Ovary (tissue), 9 donors: ENCODE measurements around the gene COL17A1. TPM values are rescaled to one million over a fixed set of nuclear protein-coding genes. Genes with fewer than 3 reads are reported as not detected.

Experiments
- DNase-seq, 5 donors: peaks; one replicate each; pipeline ENCODE4 v3.0.0-alpha.2; 2019 to 2020
- H3K27ac ChIP-seq, 2 donors: fragments of 200-600 bp; one replicate each; pipeline versions ENCODE4 v1.5.1 to v1.8.0; 2019 to 2022
- H3K27me3 ChIP-seq: fragments of 200-600 bp; one replicate; pipeline ENCODE4 v1.8.0; 2022
- H3K36me3 ChIP-seq: fragments of 200-600 bp; sonication (generic); one replicate; pipeline ENCODE4 v1.5.1; 2019
- H3K4me1 ChIP-seq: one replicate; pipeline ENCODE4 v1.8.1; 2013; ENCODE audit warnings: mild to moderate bottlenecking, moderate library complexity; ENCODE audit not compliant: insufficient read depth
- H3K4me3 ChIP-seq: fragments of 200-600 bp; sonication (generic); one replicate; pipeline ENCODE4 v1.5.1; 2017
- H3K9me3 ChIP-seq, 2 donors: fragments of 200-600 bp in 1 of 2; sonication (generic) in 1 of 2; one replicate each; pipeline versions ENCODE4 v1.5.1 to v1.8.1; 2013 to 2019; ENCODE audit warnings: mild to moderate bottlenecking in 1 of 2, moderate library complexity in 1 of 2
- EP300 ChIP-seq: sonication (generic); formaldehyde crosslinking; IDR thresholded peaks from one replicate; pipeline ENCODE4 v1.6.1; 2017; ENCODE audit warnings: antibody characterized with exemption
- POLR2A ChIP-seq: fragments of 450-650 bp; IDR thresholded peaks from one replicate; pipeline ENCODE4 v1.6.1; 2017; ENCODE audit warnings: antibody characterized with exemption, mild to moderate bottlenecking, moderate library complexity
- WGBS, 3 donors: extraction: QIAGEN DNeasy Blood & Tissue Kit in 1 of 3; methylation state at CpG; one replicate each; pipeline versions ENCODE4 v1.1.5 to v1.1.7; 2013 to 2017; 5-methylcytosine and 5-hydroxymethylcytosine counted together
- intact Hi-C, 4 donors: fragments of 100-400 bp; cut with DNase I; formaldehyde crosslinking; loops; one replicate each; pipeline versions ENCODE4 v1.11.0 to v1.15.1; 2022 to 2023
- polyA plus RNA-seq, 2 donors: library from polyadenylated mRNA; stranded (reverse); fragments of 200-250 nt in 1 of 2; fragments of 350-450 nt in 1 of 2; fragmentation: Illumina TruSeq in 1 of 2; extraction: RNeasy Lipid Tissue Mini Kit (QIAGEN cat#74804) in 1 of 2; gene quantifications; one replicate each; pipeline ENCODE4 v1.2.3, GENCODE V29; 2013 to 2014
- total RNA-seq, 7 donors: library from RNA; depleted of rRNA in 2 of 7; stranded (reverse); fragments of >200 nt in 2 of 7; fragmentation: NEBNext Ultra II Directional in 3 of 7; extraction: Animal tissue kit (Norgen Biotek cat#: 25700) in 3 of 7; gene quantifications; one replicate each; pipeline versions ENCODE4 v1.1.0 to v1.2.4, GENCODE V29; 2016 to 2023
- TF ChIP-seq, protein P1 (sequence below), 3 donors: fragments of 450-650 bp in 2 of 3; fragments of 200-600 bp in 1 of 3; IDR thresholded peaks; one replicate each; pipeline versions ENCODE4 v1.5.1 to v1.8.0; 2016 to 2022; ENCODE audit warnings: antibody characterized with exemption in 3 of 3, mild to moderate bottlenecking in 1 of 3
- donor health status: DM: no; HTN: no; CAD: no; lungs with moderate emphysema.
- donor health status: DM: no; HTN: no; CAD: no.
- donor health status: Bipolar disorder and iron deficiency.
- donor health status: DM: yes; HTN: yes; CAD: no.
- donor health status: DM: no; HTN: no; CAD: no.
- donor health status: DM: yes; HTN: yes; CAD: no.

COL17A1 gene
- total and polyA plus RNA-seq, 9 donors: 0.17 to 0.90 (median 0.46) TPM; not detected in 2

DNA sequence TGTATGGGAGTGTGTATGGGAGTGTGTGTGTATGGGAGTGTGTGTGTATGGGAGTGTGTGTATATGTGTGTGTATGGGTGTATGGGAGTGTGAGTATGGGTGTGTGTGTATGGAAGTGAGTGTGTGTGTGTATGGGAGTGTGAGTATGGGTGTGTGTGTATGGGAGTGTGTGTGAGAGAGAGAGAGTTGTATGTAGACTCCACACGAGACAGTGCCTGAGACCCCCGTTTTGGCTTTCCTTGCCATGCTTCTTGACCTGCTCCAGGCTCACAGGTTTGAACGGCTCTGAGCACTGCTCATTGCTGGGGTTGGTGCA lies 49.7 kb downstream of the COL17A1 start:
- intact Hi-C loops: no loop called here
- TF ChIP-seq EP300 (no peak), POLR2A (no peak)
- TF ChIP-seq, protein P1, sequence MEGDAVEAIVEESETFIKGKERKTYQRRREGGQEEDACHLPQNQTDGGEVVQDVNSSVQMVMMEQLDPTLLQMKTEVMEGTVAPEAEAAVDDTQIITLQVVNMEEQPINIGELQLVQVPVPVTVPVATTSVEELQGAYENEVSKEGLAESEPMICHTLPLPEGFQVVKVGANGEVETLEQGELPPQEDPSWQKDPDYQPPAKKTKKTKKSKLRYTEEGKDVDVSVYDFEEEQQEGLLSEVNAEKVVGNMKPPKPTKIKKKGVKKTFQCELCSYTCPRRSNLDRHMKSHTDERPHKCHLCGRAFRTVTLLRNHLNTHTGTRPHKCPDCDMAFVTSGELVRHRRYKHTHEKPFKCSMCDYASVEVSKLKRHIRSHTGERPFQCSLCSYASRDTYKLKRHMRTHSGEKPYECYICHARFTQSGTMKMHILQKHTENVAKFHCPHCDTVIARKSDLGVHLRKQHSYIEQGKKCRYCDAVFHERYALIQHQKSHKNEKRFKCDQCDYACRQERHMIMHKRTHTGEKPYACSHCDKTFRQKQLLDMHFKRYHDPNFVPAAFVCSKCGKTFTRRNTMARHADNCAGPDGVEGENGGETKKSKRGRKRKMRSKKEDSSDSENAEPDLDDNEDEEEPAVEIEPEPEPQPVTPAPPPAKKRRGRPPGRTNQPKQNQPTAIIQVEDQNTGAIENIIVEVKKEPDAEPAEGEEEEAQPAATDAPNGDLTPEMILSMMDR (IDR thresholded peaks at IDR 0.05): no peak
- Histone ChIP-seq H3K4me1 (no peaks in the 10 kb centered on the region), H3K27ac (no peak overlapping the region), H3K36me3 (no peaks in the 10 kb centered on the region), H3K9me3 (no peaks in the 10 kb centered on the region), H3K27me3 (no peaks in the 10 kb centered on the region), H3K4me3 (no peak overlapping the region)
- 44 to 50% (median 44%) methylated on average over 3 of the region's 3 CpGs for WGBS, 3 donors
- no peak for DNase-seq

DNA sequence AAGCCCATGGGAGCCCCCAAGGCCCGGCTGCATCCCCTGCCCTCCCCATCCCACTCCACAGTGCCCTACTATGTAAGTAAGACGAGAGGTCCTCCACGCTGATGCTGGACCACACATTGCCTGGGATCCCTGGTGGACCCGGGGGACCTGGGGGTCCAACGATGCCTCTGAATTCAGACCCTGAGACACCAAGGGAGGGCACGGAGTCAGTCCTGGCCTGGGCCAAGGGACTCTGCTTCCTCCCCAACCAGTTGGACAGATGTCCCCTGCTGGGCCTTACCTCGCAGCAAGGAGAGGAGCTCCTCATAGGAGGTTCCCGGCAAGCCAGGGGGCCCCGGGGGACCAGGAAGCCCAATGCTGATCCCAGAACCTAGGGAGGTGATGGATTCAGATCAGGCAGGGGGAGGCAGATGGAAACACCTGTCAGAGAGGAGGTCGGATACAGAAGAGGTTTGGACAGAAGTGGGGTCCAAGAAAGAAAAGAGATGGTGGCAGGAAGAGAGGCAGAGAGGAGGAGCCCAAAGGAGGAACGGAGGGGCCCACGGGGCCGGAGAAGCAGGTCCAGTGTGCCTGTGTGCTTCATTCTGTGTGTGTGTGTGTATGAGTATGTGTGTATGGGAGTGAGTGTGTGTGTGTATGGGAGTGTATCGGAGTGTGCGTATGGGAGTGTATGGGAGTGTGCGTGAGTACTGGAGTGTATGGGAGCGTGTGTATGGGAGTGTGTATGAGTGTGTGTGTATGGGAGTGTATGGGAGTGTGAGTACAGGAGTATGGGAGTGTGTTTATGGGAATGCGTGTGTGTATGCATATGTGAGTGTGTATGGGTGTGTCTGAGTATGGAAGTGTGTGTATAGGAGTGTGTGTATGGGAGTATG lies 50.2 kb downstream of the COL17A1 start:
- no peak overlapping the region for H3K4me3 ChIP-seq
- 71 to 76% (median 74%) methylated on average over 18 of the region's 18 CpGs for WGBS, 3 donors
- TF ChIP-seq, protein P1 (IDR thresholded peaks at IDR 0.05): no peak
- TF ChIP-seq POLR2A: no peak
- no peak for TF ChIP-seq EP300
- no peaks in the 10 kb centered on the region for H3K4me1 ChIP-seq
- intact Hi-C loops: no loop called here
- H3K9me3 ChIP-seq: no peaks in the 10 kb centered on the region
- H3K36me3 ChIP-seq: no peaks in the 10 kb centered on the region
- DNase-seq: no peak
- H3K27ac ChIP-seq: no peak overlapping the region
- H3K27me3 ChIP-seq: no peaks in the 10 kb centered on the region

DNA sequence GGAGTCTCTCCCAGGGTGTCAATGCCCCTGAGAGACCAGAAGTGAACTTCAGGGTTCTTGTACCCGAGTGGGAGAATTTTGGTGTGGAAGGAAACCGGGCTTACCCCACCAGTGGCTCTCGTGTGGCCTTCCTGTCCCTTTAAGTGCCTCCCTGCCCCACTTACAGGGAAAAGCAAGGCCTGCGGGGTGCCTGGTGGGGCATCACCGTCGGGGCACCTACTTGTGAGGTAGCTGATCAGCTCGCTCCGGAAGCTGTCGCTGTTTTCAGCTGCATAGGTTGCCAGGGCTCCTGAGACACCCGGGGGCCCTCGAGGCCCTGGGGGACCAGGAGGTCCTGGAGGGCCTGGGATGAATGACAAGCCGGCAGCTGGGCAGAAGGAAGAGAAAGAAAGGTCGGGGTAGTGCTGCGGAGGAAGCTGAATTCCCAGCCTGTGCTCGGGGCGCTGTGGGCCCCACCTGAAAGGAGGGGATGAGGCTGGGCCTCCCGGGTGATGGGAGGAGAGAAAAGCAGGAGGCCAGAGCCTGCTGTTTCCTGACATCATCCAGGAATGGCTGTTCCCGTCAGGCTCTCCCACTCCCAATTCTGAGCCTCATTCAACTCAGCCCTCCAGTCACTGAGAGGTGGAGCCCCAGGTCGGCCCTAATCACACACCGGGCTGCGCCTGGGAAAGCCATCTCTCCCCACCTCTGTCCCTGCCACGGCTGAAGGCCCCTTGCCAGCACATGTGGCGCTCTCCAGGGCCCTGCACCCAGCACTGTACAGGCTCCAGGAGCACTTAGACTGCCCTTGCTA lies 51.1 kb downstream of the COL17A1 start:
- WGBS, 3 donors: 59 to 63% (median 62%) methylated on average over 23 of the region's 23 CpGs
- Histone ChIP-seq H3K4me1 (peaks cover under 1% of the 10 kb centered on the region), H3K4me3 (no peak overlapping the region), H3K27ac (no peak overlapping the region), H3K27me3 (no peaks in the 10 kb centered on the region), H3K36me3 (no peaks in the 10 kb centered on the region), H3K9me3 (no peaks in the 10 kb centered on the region)
- intact Hi-C loops: no loop called here
- no peak for DNase-seq
- TF ChIP-seq, protein P1 (IDR thresholded peaks at IDR 0.05): no peak

DNA sequence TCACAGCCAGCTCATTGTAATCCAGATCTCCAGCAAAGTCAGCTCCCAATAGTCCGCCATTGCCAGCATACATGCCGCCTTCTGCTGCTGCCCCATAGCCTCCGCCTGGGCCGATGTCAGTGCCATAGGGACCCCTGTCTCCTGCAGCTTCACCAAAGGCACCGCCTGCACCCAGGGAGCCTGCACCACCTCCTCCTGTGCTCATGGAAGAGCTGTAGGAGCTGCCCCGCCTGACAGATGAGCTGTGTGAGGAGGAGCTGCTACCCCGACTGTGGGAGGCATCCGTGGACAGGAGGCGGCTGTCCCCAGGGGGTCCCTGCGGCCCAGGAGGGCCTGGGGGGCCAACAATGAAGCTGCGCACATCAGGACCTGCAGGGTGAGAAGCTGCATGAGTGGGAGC lies 51.7 kb downstream of the COL17A1 start:
- Histone ChIP-seq H3K27ac (no peak overlapping the region), H3K4me3 (no peak overlapping the region), H3K4me1 (peaks cover 4% of the 10 kb centered on the region), H3K9me3 (no peaks in the 10 kb centered on the region), H3K36me3 (no peaks in the 10 kb centered on the region), H3K27me3 (no peaks in the 10 kb centered on the region)
- DNase-seq: no peak
- intact Hi-C loops: no loop called here
- 82 to 86% (median 84%) methylated on average over 11 of the region's 11 CpGs for WGBS, 3 donors
- no peak for TF ChIP-seq POLR2A
- TF ChIP-seq, protein P1 (IDR thresholded peaks at IDR 0.05): no peak
